Kidney glomerular epithelial cell (primary cell): Measurements from ENCODE around the gene DDIT4.

Source experiments
- DNase-seq: peaks from one replicate; lab custom pipeline; 2025; lab: John Stamatoyannopoulos, UW

DDIT4 gene

DNA sequence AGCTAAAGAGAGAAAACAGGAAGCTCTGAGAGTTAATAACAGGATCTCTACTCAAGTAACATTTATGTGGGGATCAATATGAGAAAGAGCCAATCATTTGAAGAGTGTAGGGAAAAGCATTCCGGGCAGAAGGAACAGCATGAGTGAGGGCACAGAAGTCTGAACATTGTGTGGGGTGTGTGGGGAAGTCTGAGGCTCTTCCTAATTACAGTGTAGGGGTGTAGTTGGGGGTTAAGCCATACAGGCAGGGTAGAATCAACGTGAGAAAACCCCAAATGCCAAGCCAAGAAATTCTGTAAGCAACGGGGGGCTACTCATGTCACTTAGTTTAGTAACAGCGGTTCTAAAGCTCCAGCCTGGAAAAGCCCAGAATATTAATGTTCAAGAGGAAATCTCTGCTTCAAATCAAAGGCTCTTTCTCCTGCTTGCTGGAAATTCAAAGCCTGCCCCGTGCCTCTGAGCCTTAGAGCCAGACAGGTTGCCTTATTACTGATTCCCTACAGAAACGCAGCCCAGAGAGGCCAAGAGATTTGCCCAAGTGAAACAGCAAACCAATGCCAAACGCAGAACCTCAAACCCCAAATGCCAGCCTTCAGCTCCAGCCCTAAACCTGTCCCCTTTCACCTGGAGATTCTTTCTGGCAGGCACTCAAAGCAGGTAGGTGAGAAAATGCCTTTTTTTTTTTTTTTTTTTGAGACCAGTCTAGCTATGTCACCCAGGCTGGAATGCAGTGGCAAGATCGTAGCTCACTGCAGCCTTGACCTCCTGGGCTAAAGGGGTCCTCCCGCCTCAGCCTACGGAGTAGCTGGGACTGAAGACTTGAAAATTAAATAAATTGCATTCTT, 44.9 kb downstream of the DDIT4 start:
- no peak for DNase-seq

DNA sequence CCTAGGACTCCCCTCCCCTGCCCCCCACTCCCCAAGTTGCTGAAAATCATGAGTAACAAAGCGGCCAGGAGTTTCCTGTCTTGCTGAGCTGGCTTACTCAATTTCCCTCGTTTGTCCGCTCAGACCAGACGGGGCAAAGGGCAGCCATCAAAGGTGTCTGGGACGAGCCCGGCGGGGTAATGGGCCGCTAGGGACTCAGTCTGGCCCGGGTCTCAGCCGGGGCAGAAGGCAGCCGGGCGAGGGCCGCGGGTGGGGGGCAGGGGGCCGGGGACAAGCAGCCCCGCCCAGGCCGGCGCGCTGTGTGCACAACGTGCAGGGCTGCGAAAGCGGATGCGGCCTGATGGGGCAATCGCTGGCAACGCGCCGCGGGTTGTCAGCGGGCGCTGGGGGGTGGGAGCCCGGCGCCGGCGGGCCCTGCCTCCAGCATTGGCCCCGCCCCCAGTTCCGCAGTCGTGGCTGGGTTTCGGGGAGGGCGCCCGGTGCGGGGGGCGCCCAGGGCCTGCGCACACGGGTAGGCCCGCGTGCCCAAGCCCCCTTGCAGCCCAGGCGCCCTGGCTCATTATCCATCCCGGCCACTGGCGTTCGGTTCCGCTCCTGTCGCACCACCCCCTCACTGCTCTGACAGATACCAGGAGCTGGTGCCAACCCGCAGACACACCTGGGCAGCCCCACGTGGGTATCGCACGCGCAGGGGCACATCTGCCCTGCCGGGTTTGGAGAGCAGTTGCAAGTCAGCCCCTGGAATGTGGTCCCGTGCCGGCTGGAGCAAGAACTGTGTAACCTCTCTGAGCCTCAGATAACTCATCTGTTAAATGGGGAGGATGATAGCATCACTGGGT, 45.9 kb downstream of the DDIT4 start:
- peak; percentile 51 for DNase-seq

DNA sequence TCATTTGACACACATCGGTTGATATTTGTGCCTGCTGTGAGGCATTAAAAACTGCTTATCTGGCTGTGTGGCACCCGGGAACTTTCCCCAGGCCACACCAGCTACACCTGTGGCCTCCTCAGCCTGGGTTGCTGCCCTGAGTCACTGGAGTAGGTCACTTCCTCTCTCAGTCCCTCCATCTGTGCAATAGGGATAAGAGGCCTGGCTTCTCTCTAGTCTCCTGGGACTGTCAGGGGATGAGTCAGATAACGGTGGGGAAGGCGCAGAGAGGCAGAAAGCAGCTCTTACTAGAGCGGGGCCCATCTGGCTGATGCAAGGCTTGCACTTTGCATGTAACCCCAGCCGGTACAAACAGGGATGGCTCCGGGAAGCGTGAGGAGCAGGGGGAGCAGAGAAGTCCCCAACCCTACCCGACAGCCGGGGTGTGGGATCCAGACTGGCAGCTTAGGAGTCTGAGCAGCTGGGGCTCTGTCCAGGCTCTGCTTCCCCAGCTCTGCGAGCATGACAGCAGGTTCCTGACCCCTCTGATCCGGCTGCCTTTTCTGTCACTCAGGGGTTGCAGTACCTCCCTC, 47.0 kb downstream of the DDIT4 start:
- peak; percentile 91 for DNase-seq

GRCh38 chr10:72321248-72322029, 47.7 kb downstream of the DDIT4 start:
- no peak for DNase-seq

- DNase-seq = no peak
Measured at GRCh38 chr10:72322030-72322279, 48.2 kb downstream of the DDIT4 start.

GRCh38 chr10:72322280-72323058, 48.7 kb downstream of the DDIT4 start:
- DNase-seq = no peak

GRCh38 chr10:72323108-72323749, 49.5 kb downstream of the DDIT4 start:
- DNase-seq = no peak

DNA sequence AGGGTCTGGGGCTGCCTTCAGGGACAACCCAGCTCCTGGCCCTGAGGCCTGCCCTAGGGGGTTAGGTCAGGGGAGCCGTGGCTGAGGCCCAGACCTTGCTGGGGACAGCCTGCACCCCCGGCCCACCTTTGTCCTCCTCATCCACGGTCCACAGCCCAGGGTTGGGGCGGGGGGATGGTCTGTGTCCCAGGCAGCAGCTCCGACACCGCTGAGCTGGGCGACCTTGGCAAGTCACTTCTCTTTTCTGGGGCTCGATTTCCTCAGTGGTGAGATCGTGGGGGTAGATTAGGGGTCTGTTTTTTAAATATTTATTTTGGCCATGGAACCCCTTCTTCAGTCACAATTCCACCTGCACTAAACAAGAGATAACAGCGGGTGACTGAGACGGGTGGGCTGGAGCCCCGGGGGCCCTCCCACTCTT, 50.1 kb downstream of the DDIT4 start:
- DNase-seq = no peak
